Central memory CD8-positive, alpha-beta T cell (primary cell): ENCODE measurements around the gene KCNMB2.

ENCODE experiments used
- ATAC-seq: fragments of 150-1000 bp; cut with Tn5 transposase; replicated peaks from 2 replicates; pipeline ENCODE4 v1.10.0; 2022; ENCODE audit warnings: mild to moderate bottlenecking, moderate FRiP score, moderate number of reproducible peaks; ENCODE audit not compliant: poor library complexity, severe bottlenecking; ENCODE audit errors: extremely low read depth
- DNase-seq, 2 donors: peaks; one replicate each; pipeline ENCODE4 v3.0.0; 2021; ENCODE audit warnings: low spot score in 2 of 2
- H3K27ac Mint-ChIP-seq: one replicate; pipeline ENCODE4 v1.8.0; 2022; ENCODE audit warnings: low read depth, mild to moderate bottlenecking, moderate library complexity, mixed read lengths
- H3K27me3 Mint-ChIP-seq: one replicate; pipeline ENCODE4 v1.8.0; 2022; ENCODE audit warnings: mixed read lengths
- H3K36me3 Mint-ChIP-seq: one replicate; pipeline ENCODE4 v1.8.0; 2022; ENCODE audit warnings: mild to moderate bottlenecking, moderate library complexity, mixed read lengths; ENCODE audit not compliant: insufficient read depth
- H3K4me1 Mint-ChIP-seq: one replicate; pipeline ENCODE4 v1.8.0; 2022; ENCODE audit warnings: mixed read lengths
- H3K4me3 Mint-ChIP-seq: one replicate; pipeline ENCODE4 v1.8.0; 2022; ENCODE audit warnings: mild to moderate bottlenecking, moderate library complexity, mixed read lengths
- H3K9me3 Mint-ChIP-seq: one replicate; pipeline ENCODE4 v1.8.0; 2022; ENCODE audit warnings: mixed read lengths

The KCNMB2 gene

DNA sequence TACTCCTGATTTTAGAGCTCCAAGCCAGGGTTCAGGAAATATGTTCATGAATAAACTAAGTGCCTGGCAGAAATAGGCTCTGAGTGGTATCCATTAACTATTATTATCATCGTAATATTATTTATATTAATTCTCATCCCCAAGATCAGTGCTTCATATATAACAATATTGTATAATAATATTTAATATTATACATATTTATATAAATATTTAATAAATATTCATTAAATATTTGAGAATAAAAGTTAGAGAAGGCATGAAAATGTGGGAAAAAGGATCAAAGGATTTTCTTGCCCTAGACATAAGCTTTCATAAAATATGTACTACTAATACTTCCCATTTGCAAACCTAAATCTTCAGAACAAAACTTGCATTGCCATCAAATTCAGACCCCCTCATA is 338.9 kb downstream of the KCNMB2 start:
- peaks cover 5% of the 10 kb centered on the region for H3K9me3 Mint-ChIP-seq
- H3K4me3 Mint-ChIP-seq, result no peak overlapping the region
- no peak for ATAC-seq

DNA sequence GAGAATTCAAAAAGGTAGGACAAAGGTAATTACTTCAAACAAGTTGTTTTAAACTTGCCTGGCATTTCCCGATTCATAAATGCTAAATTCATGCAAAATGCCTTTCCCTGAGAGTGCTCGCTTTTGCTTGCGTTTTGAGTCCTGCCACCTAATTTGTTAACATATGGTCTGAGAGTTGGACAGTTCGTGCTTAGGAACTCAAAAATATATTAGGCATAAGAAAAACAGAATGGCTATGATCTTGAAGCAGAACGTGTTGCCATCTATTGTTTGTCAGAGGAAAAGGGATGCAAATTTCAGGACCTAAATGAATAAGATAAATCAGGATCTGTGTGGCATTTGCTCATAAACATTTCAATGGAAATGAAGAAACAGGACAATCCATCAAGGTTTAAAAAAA is 339.6 kb downstream of the KCNMB2 start:
- Mint-ChIP-seq H3K27me3 (no peaks in the 10 kb centered on the region), H3K27ac (no peak overlapping the region), H3K4me3 (no peak overlapping the region), H3K36me3 (no peaks in the 10 kb centered on the region), H3K9me3 (peaks cover 5% of the 10 kb centered on the region), H3K4me1 (no peaks in the 10 kb centered on the region)
- DNase-seq (no peak), ATAC-seq (no peak)

More for the DNA sequence above, 338.9 kb downstream of the KCNMB2 start:
- H3K27ac Mint-ChIP-seq, result no peak overlapping the region
- H3K27me3 Mint-ChIP-seq, result no peaks in the 10 kb centered on the region
- no peaks in the 10 kb centered on the region for H3K36me3 Mint-ChIP-seq
- H3K4me1 Mint-ChIP-seq, result no peaks in the 10 kb centered on the region
- DNase-seq, result no peak

DNA sequence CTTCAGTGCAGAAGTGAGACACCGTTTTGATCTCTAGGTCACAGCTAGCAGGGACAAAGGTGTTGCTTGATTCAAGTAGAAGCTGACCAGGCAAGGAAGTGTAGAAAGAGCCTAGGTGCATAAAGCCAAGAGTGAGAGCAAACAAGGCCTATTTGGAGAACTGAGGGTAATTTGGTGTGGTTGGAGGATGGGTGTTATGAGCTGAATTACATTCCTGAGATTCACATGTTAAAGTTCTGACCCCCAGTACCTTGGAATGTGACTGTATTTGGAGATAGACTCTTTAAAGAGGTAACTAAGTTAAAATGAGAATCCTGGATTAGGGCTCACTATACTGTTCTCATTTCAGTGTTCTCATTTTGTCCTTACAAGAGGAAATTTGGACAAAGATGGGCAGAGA is 344.0 kb downstream of the KCNMB2 start:
- peaks cover 27% of the 10 kb centered on the region for H3K9me3 Mint-ChIP-seq
- H3K27me3 Mint-ChIP-seq, result peaks cover 14% of the 10 kb centered on the region
- H3K36me3 Mint-ChIP-seq, result no peaks in the 10 kb centered on the region
- H3K27ac Mint-ChIP-seq, result no peak overlapping the region
- H3K4me3 Mint-ChIP-seq, result no peak overlapping the region
- DNase-seq (no peak), ATAC-seq (no peak)
- no peaks in the 10 kb centered on the region for H3K4me1 Mint-ChIP-seq
